Measurements from ENCODE around the gene DNMT1. TPM values are rescaled to one million over a fixed set of nuclear protein-coding genes. Genes with fewer than 3 reads are reported as not detected.

DNMT1 gene
- total RNA-seq, 2 experiments from 2014 or later = 408 to 412 TPM

- H3K27ac Mint-ChIP-seq = no peak overlapping the region
- no peaks in the 10 kb centered on the region for H3K4me1 Mint-ChIP-seq (ENCODE audit: low read depth)
- ATAC-seq (no peak), DNase-seq (no peak)
- no peaks in the 10 kb centered on the region for H3K27me3 Mint-ChIP-seq (ENCODE audit: low read depth)
- ChIA-PET CTCF (no interaction called here), POLR2A (interaction anchor here (0.6 to 1.7 kb wide), 2 partner anchors 27 to 30 kb away, joined by 3 read pairs; no protein-coding TSS in a partner anchor)
- H3K4me3 Mint-ChIP-seq = no peak overlapping the region
- no peaks in the 10 kb centered on the region for H3K9me3 Mint-ChIP-seq (ENCODE audit: insufficient read depth)
- peaks cover 74% of the 10 kb centered on the region for H3K36me3 Mint-ChIP-seq (ENCODE audit: low read depth)
These were observed 36.7 kb downstream of the DNMT1 start for GRCh38 chr19:10158071-10158470.

DNA sequence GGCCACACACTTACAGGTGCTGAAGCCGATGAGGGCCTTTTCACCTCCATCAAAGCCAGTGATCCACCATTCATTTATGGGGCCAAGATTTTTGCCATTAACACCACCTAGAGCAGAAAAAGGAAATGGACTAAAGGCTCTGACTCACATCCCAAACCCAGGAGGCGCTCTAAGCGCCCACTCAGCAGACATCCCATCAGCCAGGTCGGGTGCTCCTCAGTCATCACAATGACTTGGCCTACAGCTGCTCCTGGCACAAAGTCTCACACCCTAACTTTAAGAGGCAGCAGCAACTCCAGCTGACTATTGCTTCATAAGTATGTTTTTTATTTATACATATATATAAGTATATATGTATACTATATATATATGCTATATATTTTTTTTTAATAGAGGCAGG lies 38.9 kb downstream of the DNMT1 start:
- Mint-ChIP-seq H3K4me3 (no peak overlapping the region), H3K4me1 (ENCODE audit: low read depth) (no peaks in the 10 kb centered on the region), H3K9me3 (ENCODE audit: insufficient read depth) (no peaks in the 10 kb centered on the region), H3K27ac (no peak overlapping the region), H3K36me3 (ENCODE audit: low read depth) (peaks cover 82% of the 10 kb centered on the region), H3K27me3 (ENCODE audit: low read depth) (no peaks in the 10 kb centered on the region)
- POLR2A ChIA-PET = no interaction called here
- ATAC-seq (no peak), DNase-seq (no peak)
- CTCF ChIA-PET = interaction anchor here (0.6 to 0.9 kb wide), 2 partner anchors 13 to 174 kb away, joined by 3 read pairs; no protein-coding TSS in a partner anchor

GRCh38 chr19:10152100-10152499 lies 42.7 kb downstream of the DNMT1 start:
- CTCF ChIA-PET = no interaction called here
- no peak overlapping the region for H3K27ac Mint-ChIP-seq

GRCh38 chr19:10151521-10151920 lies 43.2 kb downstream of the DNMT1 start:
- no peak for DNase-seq
- no peaks in the 10 kb centered on the region for H3K9me3 Mint-ChIP-seq (ENCODE audit: insufficient read depth)
- H3K4me1 Mint-ChIP-seq (ENCODE audit: low read depth) = peaks cover 1% of the 10 kb centered on the region
- H3K4me3 Mint-ChIP-seq = no peak overlapping the region
- H3K27me3 Mint-ChIP-seq (ENCODE audit: low read depth) = no peaks in the 10 kb centered on the region
- ATAC-seq = no peak
- H3K36me3 Mint-ChIP-seq (ENCODE audit: low read depth) = peaks cover 74% of the 10 kb centered on the region
- H3K27ac Mint-ChIP-seq = no peak overlapping the region
- POLR2A ChIA-PET = no interaction called here
- CTCF ChIA-PET = interaction anchor here (1.3 kb wide), 1 partner anchor 8 kb away, joined by 3 read pairs; no protein-coding TSS in a partner anchor

More at GRCh38 chr19:10152100-10152499, 42.7 kb downstream of the DNMT1 start:
- no peak for ATAC-seq
- Mint-ChIP-seq H3K4me3 (no peak overlapping the region), H3K27me3 (ENCODE audit: low read depth) (no peaks in the 10 kb centered on the region), H3K9me3 (ENCODE audit: insufficient read depth) (no peaks in the 10 kb centered on the region), H3K4me1 (ENCODE audit: low read depth) (no peaks in the 10 kb centered on the region), H3K36me3 (ENCODE audit: low read depth) (peaks cover 75% of the 10 kb centered on the region)
- POLR2A ChIA-PET = no interaction called here
- DNase-seq = no peak

GRCh38 chr19:10149427-10149826 lies 45.3 kb downstream of the DNMT1 start:
- CTCF ChIA-PET = no interaction called here
- H3K27ac Mint-ChIP-seq = no peak overlapping the region

DNA sequence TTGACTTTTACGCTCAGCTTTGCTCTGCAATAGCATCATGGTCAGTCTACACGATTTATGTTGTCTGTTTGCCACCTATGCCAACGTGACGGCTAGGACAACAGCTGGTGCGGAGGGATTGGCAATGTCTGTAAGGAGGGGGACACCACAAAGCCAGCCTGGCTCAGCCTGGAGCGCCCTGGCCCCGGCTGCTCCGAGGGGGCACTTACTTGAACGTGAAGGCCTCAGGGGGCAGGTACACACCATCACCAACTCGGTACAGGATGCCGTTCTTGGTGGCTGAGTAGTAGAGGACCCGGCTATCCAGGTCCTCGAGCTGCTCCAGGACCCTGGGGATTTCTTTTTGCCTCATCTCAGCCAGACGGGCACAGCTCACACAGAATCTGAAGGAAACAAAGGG lies 48.6 kb downstream of the DNMT1 start:
- ATAC-seq (no peak), DNase-seq (no peak)
- Mint-ChIP-seq H3K4me1 (ENCODE audit: low read depth) (peaks cover 49% of the 10 kb centered on the region), H3K4me3 (no peak overlapping the region), H3K36me3 (ENCODE audit: low read depth) (peaks cover 78% of the 10 kb centered on the region), H3K9me3 (ENCODE audit: insufficient read depth) (no peaks in the 10 kb centered on the region), H3K27me3 (ENCODE audit: low read depth) (no peaks in the 10 kb centered on the region), H3K27ac (peak overlapping the region; percentile 62)
- ChIA-PET POLR2A (no interaction called here), CTCF (interaction anchor here (1.7 kb wide), 1 partner anchor 104 kb away, joined by 4 read pairs; no protein-coding TSS in a partner anchor)

More at GRCh38 chr19:10149427-10149826, 45.3 kb downstream of the DNMT1 start:
- POLR2A ChIA-PET = no interaction called here
- no peak for DNase-seq
- ATAC-seq = no peak
- Mint-ChIP-seq H3K36me3 (ENCODE audit: low read depth) (peaks cover 76% of the 10 kb centered on the region), H3K9me3 (ENCODE audit: insufficient read depth) (no peaks in the 10 kb centered on the region), H3K27me3 (ENCODE audit: low read depth) (no peaks in the 10 kb centered on the region), H3K4me1 (ENCODE audit: low read depth) (peaks cover 21% of the 10 kb centered on the region), H3K4me3 (no peak overlapping the region)

GRCh38 chr19:10145031-10145430 lies 49.7 kb downstream of the DNMT1 start:
- ChIA-PET POLR2A (interaction anchor here (0.5 kb wide), 1 partner anchor 565 kb away, joined by 3 read pairs; no protein-coding TSS in a partner anchor), CTCF (no interaction called here)
- ATAC-seq = no peak
- H3K4me1 Mint-ChIP-seq (ENCODE audit: low read depth) = peaks cover 49% of the 10 kb centered on the region
- H3K4me3 Mint-ChIP-seq = no peak overlapping the region
- peak overlapping the region; percentile 49 for H3K27ac Mint-ChIP-seq
- no peak for DNase-seq
- H3K27me3 Mint-ChIP-seq (ENCODE audit: low read depth) = no peaks in the 10 kb centered on the region
- peaks cover 79% of the 10 kb centered on the region for H3K36me3 Mint-ChIP-seq (ENCODE audit: low read depth)
- no peaks in the 10 kb centered on the region for H3K9me3 Mint-ChIP-seq (ENCODE audit: insufficient read depth)

GRCh38 chr19:10144361-10144760 lies 50.4 kb downstream of the DNMT1 start:
- H3K4me1 Mint-ChIP-seq (ENCODE audit: low read depth) = peaks cover 49% of the 10 kb centered on the region
- ATAC-seq = no peak
- H3K4me3 Mint-ChIP-seq = no peak overlapping the region
- CTCF ChIA-PET = interaction anchor here (1.2 kb wide), 1 partner anchor 45 kb away, joined by 4 read pairs; no protein-coding TSS in a partner anchor
- peaks cover 79% of the 10 kb centered on the region for H3K36me3 Mint-ChIP-seq (ENCODE audit: low read depth)
- POLR2A ChIA-PET = interaction anchor here (0.5 kb wide), 1 partner anchor 566 kb away, joined by 3 read pairs; no protein-coding TSS in a partner anchor
- no peaks in the 10 kb centered on the region for H3K9me3 Mint-ChIP-seq (ENCODE audit: insufficient read depth)
- peak overlapping the region; percentile 90 for H3K27ac Mint-ChIP-seq
- no peak for DNase-seq
- no peaks in the 10 kb centered on the region for H3K27me3 Mint-ChIP-seq (ENCODE audit: low read depth)

DNA sequence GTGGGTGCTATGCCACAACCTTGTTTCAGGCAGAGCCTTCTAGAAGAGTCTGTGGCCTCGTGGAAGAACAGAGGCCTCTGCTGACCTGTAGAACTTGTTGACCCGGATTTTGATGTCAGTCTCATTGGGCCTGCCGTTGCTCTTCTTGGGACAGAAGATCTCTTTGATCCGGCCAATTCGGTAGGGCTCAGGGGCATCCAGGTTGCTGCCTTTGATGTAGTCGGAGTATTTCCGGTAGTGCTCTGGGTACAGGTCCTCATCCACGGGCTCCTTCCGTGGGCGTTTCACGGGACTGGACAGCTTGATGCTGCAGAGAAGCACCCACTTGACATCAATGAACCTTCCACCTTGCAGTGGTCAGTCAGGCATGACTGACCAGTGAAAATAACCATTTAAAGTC lies 51.1 kb downstream of the DNMT1 start:
- Mint-ChIP-seq H3K4me3 (peak overlapping the region; percentile 36), H3K27me3 (ENCODE audit: low read depth) (no peaks in the 10 kb centered on the region), H3K36me3 (ENCODE audit: low read depth) (peaks cover 81% of the 10 kb centered on the region), H3K9me3 (ENCODE audit: insufficient read depth) (no peaks in the 10 kb centered on the region), H3K4me1 (ENCODE audit: low read depth) (peaks cover 49% of the 10 kb centered on the region), H3K27ac (peak overlapping the region; percentile 90)
- CTCF ChIA-PET = interaction anchor here (1.0 to 2.9 kb wide), 11 partner anchors 16 to 212 kb away, joined by 3 to 17 read pairs (median 4); partner anchors contain the start of genes DNMT1 and PPAN
- no peak for DNase-seq
- POLR2A ChIA-PET = interaction anchor here (0.6 to 2.4 kb wide), 4 partner anchors 11 to 51 kb away, joined by 3 to 9 read pairs (median 6); partner anchors contain the start of gene DNMT1
- ATAC-seq = no peak

GRCh38 chr19:10142701-10143375 lies 51.9 kb downstream of the DNMT1 start:
- H3K9me3 Mint-ChIP-seq (ENCODE audit: insufficient read depth) = no peaks in the 10 kb centered on the region
- CTCF ChIA-PET = interaction anchor here (0.5 to 2.9 kb wide), 16 partner anchors 13 to 211 kb away, joined by 3 to 17 read pairs (median 4); partner anchors contain the start of genes DNMT1 and PPAN
- H3K4me1 Mint-ChIP-seq (ENCODE audit: low read depth) = peaks cover 49% of the 10 kb centered on the region
- H3K4me3 Mint-ChIP-seq = peak overlapping the region; percentile 55
- POLR2A ChIA-PET = interaction anchor here (0.6 to 2.4 kb wide), 8 partner anchors 10 to 109 kb away, joined by 3 to 9 read pairs (median 4); partner anchors contain the start of genes DNMT1 and MRPL4
- peak; percentile 89 for ATAC-seq
- peak; percentile 69 for DNase-seq
- no peaks in the 10 kb centered on the region for H3K27me3 Mint-ChIP-seq (ENCODE audit: low read depth)
- peak overlapping the region; percentile 90 for H3K27ac Mint-ChIP-seq
- H3K36me3 Mint-ChIP-seq (ENCODE audit: low read depth) = peaks cover 83% of the 10 kb centered on the region

DNA sequence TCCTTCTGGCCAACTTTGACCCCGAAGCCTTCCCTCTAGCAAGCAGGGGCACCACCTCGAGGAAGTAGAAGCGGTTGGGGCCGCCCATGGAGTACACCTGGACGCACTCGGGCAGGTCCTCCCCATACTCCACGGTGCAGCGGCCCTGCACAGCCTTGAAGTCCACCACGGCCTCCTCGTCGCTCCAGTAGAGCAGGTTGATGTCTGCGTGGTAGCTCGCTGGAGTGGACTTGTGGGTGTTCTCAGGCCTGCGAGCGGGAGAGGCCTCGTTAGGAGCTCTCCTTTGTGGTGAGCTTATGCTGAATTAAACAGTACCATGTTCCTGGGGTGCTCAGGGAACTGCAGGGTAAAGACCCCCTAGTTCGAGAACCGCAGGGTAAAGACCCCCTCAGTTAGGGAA lies 52.8 kb downstream of the DNMT1 start:
- Mint-ChIP-seq H3K36me3 (ENCODE audit: low read depth) (peaks cover 87% of the 10 kb centered on the region), H3K9me3 (ENCODE audit: insufficient read depth) (no peaks in the 10 kb centered on the region), H3K27ac (peak overlapping the region; percentile 90), H3K4me1 (ENCODE audit: low read depth) (peaks cover 49% of the 10 kb centered on the region), H3K27me3 (ENCODE audit: low read depth) (no peaks in the 10 kb centered on the region), H3K4me3 (no peak overlapping the region)
- POLR2A ChIA-PET = interaction anchor here (0.9 to 2.4 kb wide), 5 partner anchors 9 to 53 kb away, joined by 3 to 9 read pairs (median 4); partner anchors contain the start of gene DNMT1
- DNase-seq = no peak
- CTCF ChIA-PET = interaction anchor here (1.6 to 2.9 kb wide), 4 partner anchors 17 to 108 kb away, joined by 4 to 17 read pairs (median 6); partner anchors contain the start of gene PPAN
- no peak for ATAC-seq

DNA sequence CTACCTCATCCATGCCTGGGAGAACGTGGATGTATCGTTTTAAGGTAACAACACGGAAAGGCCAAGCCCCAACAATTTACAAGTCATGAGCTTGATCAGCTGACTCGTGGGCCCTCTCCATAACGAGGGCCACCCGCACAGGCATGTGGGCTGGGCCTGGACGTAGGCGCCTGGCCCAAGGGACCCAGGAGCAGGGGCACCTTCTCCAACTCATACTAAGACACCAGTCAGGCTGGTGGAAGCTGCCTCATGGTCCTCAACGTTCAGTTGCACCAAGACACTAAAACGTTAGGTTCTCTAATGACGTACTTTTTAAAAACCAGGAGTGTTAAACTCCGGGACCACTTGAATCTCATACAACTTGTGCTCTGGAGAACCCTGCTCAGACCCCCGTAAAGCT lies 53.3 kb downstream of the DNMT1 start:
- Mint-ChIP-seq H3K27ac (peak overlapping the region; percentile 90), H3K36me3 (ENCODE audit: low read depth) (peaks cover 85% of the 10 kb centered on the region), H3K4me3 (no peak overlapping the region), H3K9me3 (ENCODE audit: insufficient read depth) (no peaks in the 10 kb centered on the region), H3K27me3 (ENCODE audit: low read depth) (no peaks in the 10 kb centered on the region), H3K4me1 (ENCODE audit: low read depth) (peaks cover 47% of the 10 kb centered on the region)
- ATAC-seq = no peak
- no peak for DNase-seq
- ChIA-PET POLR2A (interaction anchor here (0.6 to 2.4 kb wide), 2 partner anchors 8 to 42 kb away, joined by 3 to 9 read pairs; no protein-coding TSS in a partner anchor), CTCF (interaction anchor here (2.7 to 2.9 kb wide), 2 partner anchors 43 to 109 kb away, joined by 7 to 17 read pairs; no protein-coding TSS in a partner anchor)
